SK-N-SH (cell line): ENCODE measurements around the gene UGT1A10.

Experiments
- EP300 ChIP-seq, 2 experiments: IDR thresholded peaks; 2 replicates each; pipeline versions ENCODE4 v1.4.0 to v1.6.1; 2012; ENCODE audit warnings: borderline replicate concordance in 1 of 2, low read depth in 1 of 2, low read length in 1 of 2
- EZH2phosphoT487 ChIP-seq: fragments of 200-600 bp; sonication (generic); IDR thresholded peaks from 2 replicates; pipeline ENCODE4 v1.6.1; 2017; ENCODE audit warnings: low read depth, mixed run types, mild to moderate bottlenecking, antibody characterized with exemption, moderate library complexity, borderline replicate concordance
- MEF2A ChIP-seq: IDR thresholded peaks from 2 replicates; pipeline ENCODE4 v1.4.0; 2012; ENCODE audit warnings: low read depth, borderline replicate concordance
- POLR2AphosphoS5 ChIP-seq: IDR thresholded peaks from 2 replicates; pipeline ENCODE4 v1.6.1; 2012; ENCODE audit warnings: low read depth, low read length
- RAD21 ChIP-seq: IDR thresholded peaks from 2 replicates; pipeline ENCODE4 v1.6.1; 2012; ENCODE audit warnings: mild to moderate bottlenecking, low read length
- TEAD4 ChIP-seq: IDR thresholded peaks from 2 replicates; pipeline ENCODE4 v1.4.0; 2012; ENCODE audit warnings: mild to moderate bottlenecking, borderline replicate concordance; ENCODE audit not compliant: insufficient read depth
- YY1 ChIP-seq: IDR thresholded peaks from 2 replicates; pipeline ENCODE4 v1.4.0; 2012; ENCODE audit warnings: low read depth, mild to moderate bottlenecking
- TF ChIP-seq, protein P1 (sequence below): fragments of 200-600 bp; sonication (generic); IDR thresholded peaks from 2 replicates; pipeline ENCODE4 v1.6.1; 2017; ENCODE audit warnings: antibody characterized with exemption, mild to moderate bottlenecking, moderate library complexity
- TF ChIP-seq, protein P2 (sequence below): IDR thresholded peaks from 2 replicates; pipeline ENCODE4 v1.6.1; 2012; ENCODE audit warnings: mild to moderate bottlenecking, low read depth, low read length, moderate library complexity

DNA sequence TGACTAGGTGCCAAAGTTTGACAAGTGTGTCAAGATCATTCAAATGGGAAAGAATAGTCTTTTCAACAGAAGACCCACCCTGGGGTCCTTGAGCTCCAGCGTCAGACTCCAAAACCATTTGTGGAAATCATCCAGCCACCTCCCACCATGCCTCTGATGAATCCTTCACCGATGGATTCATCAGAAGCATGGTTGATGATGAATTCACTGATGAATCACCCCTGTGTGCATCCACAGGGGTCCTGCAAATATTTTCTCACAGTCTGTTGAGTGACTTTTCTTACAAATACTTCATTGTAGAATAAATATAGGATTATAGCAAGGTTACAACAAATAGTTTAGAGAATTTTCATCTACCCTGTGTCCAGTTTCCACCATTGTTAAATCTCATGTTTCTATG, 39.8 kb downstream of the UGT1A10 start:
- TF ChIP-seq YY1 (no peak), EP300 (IDR thresholded peaks at IDR 0.05; ENCODE audit: borderline replicate concordance in 1 of 2, low read depth in 1 of 2, low read length in 1 of 2) (no peak), EZH2phosphoT487 (no peak), MEF2A (no peak), POLR2AphosphoS5 (no peak), TEAD4 (no peak), RAD21 (no peak)
- TF ChIP-seq, protein P1, sequence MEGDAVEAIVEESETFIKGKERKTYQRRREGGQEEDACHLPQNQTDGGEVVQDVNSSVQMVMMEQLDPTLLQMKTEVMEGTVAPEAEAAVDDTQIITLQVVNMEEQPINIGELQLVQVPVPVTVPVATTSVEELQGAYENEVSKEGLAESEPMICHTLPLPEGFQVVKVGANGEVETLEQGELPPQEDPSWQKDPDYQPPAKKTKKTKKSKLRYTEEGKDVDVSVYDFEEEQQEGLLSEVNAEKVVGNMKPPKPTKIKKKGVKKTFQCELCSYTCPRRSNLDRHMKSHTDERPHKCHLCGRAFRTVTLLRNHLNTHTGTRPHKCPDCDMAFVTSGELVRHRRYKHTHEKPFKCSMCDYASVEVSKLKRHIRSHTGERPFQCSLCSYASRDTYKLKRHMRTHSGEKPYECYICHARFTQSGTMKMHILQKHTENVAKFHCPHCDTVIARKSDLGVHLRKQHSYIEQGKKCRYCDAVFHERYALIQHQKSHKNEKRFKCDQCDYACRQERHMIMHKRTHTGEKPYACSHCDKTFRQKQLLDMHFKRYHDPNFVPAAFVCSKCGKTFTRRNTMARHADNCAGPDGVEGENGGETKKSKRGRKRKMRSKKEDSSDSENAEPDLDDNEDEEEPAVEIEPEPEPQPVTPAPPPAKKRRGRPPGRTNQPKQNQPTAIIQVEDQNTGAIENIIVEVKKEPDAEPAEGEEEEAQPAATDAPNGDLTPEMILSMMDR, result no peak
- TF ChIP-seq, protein P2, sequence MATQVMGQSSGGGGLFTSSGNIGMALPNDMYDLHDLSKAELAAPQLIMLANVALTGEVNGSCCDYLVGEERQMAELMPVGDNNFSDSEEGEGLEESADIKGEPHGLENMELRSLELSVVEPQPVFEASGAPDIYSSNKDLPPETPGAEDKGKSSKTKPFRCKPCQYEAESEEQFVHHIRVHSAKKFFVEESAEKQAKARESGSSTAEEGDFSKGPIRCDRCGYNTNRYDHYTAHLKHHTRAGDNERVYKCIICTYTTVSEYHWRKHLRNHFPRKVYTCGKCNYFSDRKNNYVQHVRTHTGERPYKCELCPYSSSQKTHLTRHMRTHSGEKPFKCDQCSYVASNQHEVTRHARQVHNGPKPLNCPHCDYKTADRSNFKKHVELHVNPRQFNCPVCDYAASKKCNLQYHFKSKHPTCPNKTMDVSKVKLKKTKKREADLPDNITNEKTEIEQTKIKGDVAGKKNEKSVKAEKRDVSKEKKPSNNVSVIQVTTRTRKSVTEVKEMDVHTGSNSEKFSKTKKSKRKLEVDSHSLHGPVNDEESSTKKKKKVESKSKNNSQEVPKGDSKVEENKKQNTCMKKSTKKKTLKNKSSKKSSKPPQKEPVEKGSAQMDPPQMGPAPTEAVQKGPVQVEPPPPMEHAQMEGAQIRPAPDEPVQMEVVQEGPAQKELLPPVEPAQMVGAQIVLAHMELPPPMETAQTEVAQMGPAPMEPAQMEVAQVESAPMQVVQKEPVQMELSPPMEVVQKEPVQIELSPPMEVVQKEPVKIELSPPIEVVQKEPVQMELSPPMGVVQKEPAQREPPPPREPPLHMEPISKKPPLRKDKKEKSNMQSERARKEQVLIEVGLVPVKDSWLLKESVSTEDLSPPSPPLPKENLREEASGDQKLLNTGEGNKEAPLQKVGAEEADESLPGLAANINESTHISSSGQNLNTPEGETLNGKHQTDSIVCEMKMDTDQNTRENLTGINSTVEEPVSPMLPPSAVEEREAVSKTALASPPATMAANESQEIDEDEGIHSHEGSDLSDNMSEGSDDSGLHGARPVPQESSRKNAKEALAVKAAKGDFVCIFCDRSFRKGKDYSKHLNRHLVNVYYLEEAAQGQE, result no peak
